HCT116 (cell line): Measurements from ENCODE around the gene VDAC1. TPM values are rescaled to one million over a fixed set of nuclear protein-coding genes. Genes with fewer than 3 reads are reported as not detected.

Source experiments
- ATAC-seq: fragments of 200-7000 bp; cut with Tn5 transposase; 2 replicates; pipeline ENCODE4 v1.9.1; 2020; ENCODE audit warnings: mild to moderate bottlenecking, moderate library complexity
- BruUV-seq: library from RNA; stranded (reverse); fragments of 400-500 nt; replicated peaks from 2 replicates; lab custom pipeline; 2021; lab: Mats Ljungman, UMichigan
- CTCF ChIA-PET: fragments of 300-600 bp; sonication (Branson Sonifier 250); formaldehyde crosslinking; loops from one replicate; lab custom pipeline; 2021; ENCODE audit warnings: antibody characterized with exemption; lab: Charles Lee
- POLR2A ChIA-PET: fragments of 300-600, 350-600 bp; sonication (Branson Sonifier 250); formaldehyde crosslinking; loops from one replicate; lab custom pipeline; 2021; ENCODE audit warnings: antibody characterized with exemption; lab: Charles Lee
- RAD21 ChIA-PET, 2 experiments: fragments of 300-600 bp; sonication (Branson Sonifier 250); formaldehyde crosslinking; loops; one replicate each; lab custom pipeline; 2023; ENCODE audit warnings: low total read pairs in 2 of 2; ENCODE audit not compliant: uncharacterized antibody in 2 of 2, unreplicated experiment in 2 of 2, low non-redundant PET in 1 of 2; lab: Charles Lee
- DNase-seq: peaks from one replicate; pipeline ENCODE4 v3.0.0-alpha.2; 2010; ENCODE audit warnings: low read depth, low spot score
- H2AFZ ChIP-seq: fragments of 200-600 bp; shearing (Covaris generic), sonication (generic); 2 replicates; pipeline ENCODE4 v1.6.1; 2017; ENCODE audit warnings: low read depth, mixed run types, mixed read lengths, antibody characterized with exemption, low read length; ENCODE audit not compliant: poor library complexity, severe bottlenecking
- H3K27ac ChIP-seq: 2 replicates; pipeline ENCODE4 v1.5.1; 2012; ENCODE audit warnings: low read depth, low read length
- H3K27me3 ChIP-seq: fragments of 200-600 bp; sonication (generic); 2 replicates; pipeline ENCODE4 v1.6.1; 2016; ENCODE audit warnings: mixed run types, low read length, mixed read lengths; ENCODE audit not compliant: insufficient read depth
- H3K36me3 ChIP-seq, 2 experiments: fragments of 200-500 bp in 1 of 2; fragments of 200-600 bp in 1 of 2; sonication (Bioruptor generic) in 1 of 2; sonication (generic) in 1 of 2; 2 replicates each; pipeline versions ENCODE4 v1.5.1 to v1.6.1; 2014 to 2016; ENCODE audit warnings: low read length in 2 of 2, inconsistent platforms in 1 of 2, mixed read lengths in 1 of 2, mixed run types in 1 of 2; ENCODE audit not compliant: insufficient read depth in 2 of 2, control insufficient read depth in 1 of 2
- H3K4me1 ChIP-seq, 2 experiments: fragments of 200-600 bp in 1 of 2; sonication (generic) in 1 of 2; 2 replicates each; pipeline versions ENCODE4 v1.5.1 to v1.6.1; 2012 to 2017; ENCODE audit warnings: low read length in 2 of 2, inconsistent platforms in 1 of 2, mild to moderate bottlenecking in 1 of 2, mixed read lengths in 1 of 2, mixed run types in 1 of 2, moderate library complexity in 1 of 2; ENCODE audit not compliant: insufficient read depth in 2 of 2, control insufficient read depth in 1 of 2
- H3K4me2 ChIP-seq: fragments of 200-600 bp; sonication (generic); 2 replicates; pipeline ENCODE4 v1.6.1; 2017; ENCODE audit warnings: mixed run types, low read length, mixed read lengths
- H3K4me3 ChIP-seq, 2 experiments: fragments of 200-600 bp in 1 of 2; sonication (generic) in 1 of 2; replicated peaks in 1 of 2; 2 replicates each; pipeline ENCODE4 v1.5.1; 2011 to 2016; ENCODE audit warnings: low read length in 2 of 2, control low read depth in 1 of 2, low read depth in 1 of 2, mild to moderate bottlenecking in 1 of 2, mixed read lengths in 1 of 2, mixed run types in 1 of 2
- H3K79me2 ChIP-seq: fragments of 200-600 bp; sonication (generic); 2 replicates; pipeline ENCODE4 v1.6.1; 2017; ENCODE audit warnings: mild to moderate bottlenecking, mixed run types, low read length, moderate library complexity, mixed read lengths; ENCODE audit not compliant: insufficient read depth
- H3K9ac ChIP-seq: fragments of 200-600 bp; sonication (generic); 2 replicates; pipeline ENCODE4 v1.6.1; 2016; ENCODE audit warnings: low read length, mixed read lengths
- H3K9me2 ChIP-seq: fragments of 200-600 bp; sonication (generic), shearing (Covaris generic); 2 replicates; pipeline ENCODE4 v1.6.1; 2017; ENCODE audit warnings: mixed run types, mild to moderate bottlenecking, moderate library complexity; ENCODE audit not compliant: insufficient read depth
- H3K9me3 ChIP-seq, 2 experiments: fragments of 200-500 bp in 1 of 2; fragments of 200-600 bp in 1 of 2; sonication (Bioruptor generic) in 1 of 2; sonication (generic) in 1 of 2; 2 replicates each; pipeline ENCODE4 v1.6.1; 2014 to 2017; ENCODE audit warnings: low read length in 2 of 2, mixed read lengths in 2 of 2, inconsistent platforms in 1 of 2, low read depth in 1 of 2, mild to moderate bottlenecking in 1 of 2, mixed run types in 1 of 2, moderate library complexity in 1 of 2; ENCODE audit not compliant: control insufficient read depth in 1 of 2, insufficient read depth in 1 of 2
- H4K20me1 ChIP-seq: fragments of 200-600 bp; sonication (generic), shearing (Covaris generic); 2 replicates; pipeline ENCODE4 v1.6.1; 2017; ENCODE audit warnings: mixed run types, mild to moderate bottlenecking, moderate library complexity; ENCODE audit not compliant: insufficient read depth
- ATF3 ChIP-seq: IDR thresholded peaks from 2 replicates; pipeline ENCODE4 v1.6.1; 2012
- CBX3 ChIP-seq: IDR thresholded peaks from 2 replicates; pipeline ENCODE4 v1.6.1; 2012; ENCODE audit warnings: low read depth
- CEBPB ChIP-seq: IDR thresholded peaks from 2 replicates; pipeline ENCODE4 v1.6.1; 2012; ENCODE audit warnings: low read depth
- CTCF ChIP-seq, 3 experiments: fragments of 200-600 bp in 1 of 3; sonication (generic) in 1 of 3; IDR thresholded peaks in 2 of 3; conservative IDR thresholded peaks in 1 of 3; 2 replicates each; pipeline ENCODE4 v1.5.1; 2012 to 2017; ENCODE audit warnings: low read depth in 2 of 3, low read length in 2 of 3, antibody characterized with exemption in 1 of 3, borderline replicate concordance in 1 of 3, control low read depth in 1 of 3, mild to moderate bottlenecking in 1 of 3, mixed read lengths in 1 of 3, mixed run types in 1 of 3, moderate library complexity in 1 of 3; ENCODE audit not compliant: insufficient read depth in 1 of 3
- EGR1 ChIP-seq: IDR thresholded peaks from 2 replicates; pipeline ENCODE4 v1.6.1; 2012; ENCODE audit warnings: low read depth
- ELF1 ChIP-seq: IDR thresholded peaks from 2 replicates; pipeline ENCODE4 v1.6.1; 2012; ENCODE audit warnings: low read depth, borderline replicate concordance
- EZH2 ChIP-seq: fragments of 200-600 bp; sonication (generic); IDR thresholded peaks from 2 replicates; pipeline ENCODE4 v1.6.1; 2017; ENCODE audit warnings: antibody characterized with exemption, mixed run types
- FOSL1 ChIP-seq: IDR thresholded peaks from 2 replicates; pipeline ENCODE4 v1.6.1; 2012; ENCODE audit warnings: low read depth
- JUND ChIP-seq: IDR thresholded peaks from 2 replicates; pipeline ENCODE4 v1.6.1; 2012
- POLR2A ChIP-seq: IDR thresholded peaks from 2 replicates; pipeline ENCODE4 v1.7.0; 2011; ENCODE audit warnings: borderline replicate concordance; ENCODE audit not compliant: insufficient read depth, insufficient read length; ENCODE audit errors: extremely low read depth
- POLR2AphosphoS5 ChIP-seq: IDR thresholded peaks from 2 replicates; pipeline ENCODE4 v1.6.1; 2011; ENCODE audit warnings: mild to moderate bottlenecking, low read depth, low read length, moderate library complexity
- RAD21 ChIP-seq: IDR thresholded peaks from 2 replicates; pipeline ENCODE4 v1.6.1; 2012; ENCODE audit warnings: low read depth, mild to moderate bottlenecking
- REST ChIP-seq: IDR thresholded peaks from 2 replicates; pipeline ENCODE4 v1.6.1; 2012; ENCODE audit warnings: low read depth
- SP1 ChIP-seq: IDR thresholded peaks from 2 replicates; pipeline ENCODE4 v1.6.1; 2012; ENCODE audit warnings: low read depth
- SRF ChIP-seq: IDR thresholded peaks from 2 replicates; pipeline ENCODE4 v1.6.1; 2012; ENCODE audit warnings: low read depth
- YY1 ChIP-seq: IDR thresholded peaks from 2 replicates; pipeline ENCODE4 v1.6.1; 2011; ENCODE audit warnings: low read length, low read depth, moderate library complexity, mild to moderate bottlenecking; ENCODE audit not compliant: insufficient replicate concordance; ENCODE audit errors: extremely low read depth
- ZBTB33 ChIP-seq: IDR thresholded peaks from 2 replicates; pipeline ENCODE4 v1.6.1; 2011; ENCODE audit warnings: mild to moderate bottlenecking, low read length, moderate library complexity; ENCODE audit not compliant: insufficient replicate concordance; ENCODE audit errors: extremely low read depth
- ZFX ChIP-seq: fragments of 450-650 bp; IDR thresholded peaks from 2 replicates; pipeline ENCODE4 v1.6.1; 2017
- ZNF274 ChIP-seq: fragments of 200-500 bp; sonication (Bioruptor generic); IDR thresholded peaks from 2 replicates; pipeline ENCODE4 v1.6.1; 2014; ENCODE audit warnings: mild to moderate bottlenecking, low read depth, low read length, inconsistent platforms
- intact Hi-C: fragments of 100-400 bp; cut with micrococcal nuclease; formaldehyde crosslinking; loops from 2 replicates; pipeline ENCODE4 v1.10.0; 2022
- total RNA-seq: library from RNA; stranded (reverse); gene quantifications from one replicate; pipeline ENCODE4 v1.2.1, GENCODE V29; 2021; ENCODE audit not compliant: unreplicated experiment

VDAC1 gene
- total RNA-seq, 1 experiment from 2014 or later: 269 TPM

- peaks cover 54 to 55% of the 10 kb centered on the region in 2 experiments for H3K36me3 ChIP-seq
These were observed 25.8 kb downstream of the VDAC1 start for GRCh38 chr5:133978943-133979342.

More at GRCh38 chr5:133978943-133979342, 25.8 kb downstream of the VDAC1 start:
- CTCF ChIA-PET: no interaction called here
- Histone ChIP-seq H3K27ac (no peak overlapping the region), H3K9me3 (no peaks in the 10 kb centered on the region), H3K9ac (no peak overlapping the region), H4K20me1 (peaks cover 12% of the 10 kb centered on the region; the same call in 1 of the 2 replicates), H3K27me3 (no peaks in the 10 kb centered on the region), H2AFZ (no peak overlapping the region), H3K79me2 (peaks cover 65% of the 10 kb centered on the region), H3K4me3 (no peak overlapping the region), H3K4me1 (no peaks in the 10 kb centered on the region), H3K9me2 (no peaks in the 10 kb centered on the region), H3K4me2 (no peak overlapping the region)
- POLR2A ChIA-PET: interaction anchor here (1.8 kb wide), 1 partner anchor 14 kb away, joined by 6 read pairs; no protein-coding TSS in a partner anchor
- DNase-seq (no peak), ATAC-seq (no peak)
- TF ChIP-seq JUND: no peak
- TF ChIP-seq RAD21: no peak
- no peak for TF ChIP-seq POLR2AphosphoS5
- no peak for TF ChIP-seq ZBTB33
- TF ChIP-seq SRF: no peak
- TF ChIP-seq EGR1: no peak
- TF ChIP-seq POLR2A: no peak
- TF ChIP-seq YY1: no peak
- TF ChIP-seq REST: no peak
- TF ChIP-seq ZNF274: no peak
- no peak for TF ChIP-seq ELF1
- no peak for TF ChIP-seq SP1
- no peak for TF ChIP-seq FOSL1
- no peak for TF ChIP-seq CBX3
- no peak for TF ChIP-seq ZFX
- no peak for TF ChIP-seq ATF3
- TF ChIP-seq CTCF (IDR thresholded peaks at IDR 0.05 in 2 of 3, conservative IDR thresholded peaks at IDR 0.05 in 1 of 3; ENCODE audit: borderline replicate concordance in 1 of 3, insufficient read depth in 1 of 3, low read depth in 2 of 3, low read length in 2 of 3): no peak
- TF ChIP-seq EZH2: no peak
- TF ChIP-seq CEBPB: no peak
- RAD21 ChIA-PET: interaction anchor here in 1 of 2 experiments (0.7 kb wide), 1 partner anchor 341 kb away, joined by 3 read pairs; no protein-coding TSS in a partner anchor
- intact Hi-C loops: no loop called here
- no TSS peak for BruUV-seq
